Hepatocyte (in vitro differentiated cells): ENCODE results near the gene ZNF282.

Experiments used
- EZH2 ChIP-seq: fragments of 200-600 bp; sonication (generic); IDR thresholded peaks from 2 replicates; pipeline ENCODE4 v1.6.1; 2016; ENCODE audit warnings: antibody characterized with exemption, mild to moderate bottlenecking, borderline replicate concordance
- TF ChIP-seq, protein P1 (sequence below): fragments of 200-600 bp; sonication (generic); IDR thresholded peaks from 2 replicates; pipeline ENCODE4 v1.5.1; 2016; ENCODE audit warnings: antibody characterized with exemption, mild to moderate bottlenecking; ENCODE audit not compliant: poor library complexity

DNA sequence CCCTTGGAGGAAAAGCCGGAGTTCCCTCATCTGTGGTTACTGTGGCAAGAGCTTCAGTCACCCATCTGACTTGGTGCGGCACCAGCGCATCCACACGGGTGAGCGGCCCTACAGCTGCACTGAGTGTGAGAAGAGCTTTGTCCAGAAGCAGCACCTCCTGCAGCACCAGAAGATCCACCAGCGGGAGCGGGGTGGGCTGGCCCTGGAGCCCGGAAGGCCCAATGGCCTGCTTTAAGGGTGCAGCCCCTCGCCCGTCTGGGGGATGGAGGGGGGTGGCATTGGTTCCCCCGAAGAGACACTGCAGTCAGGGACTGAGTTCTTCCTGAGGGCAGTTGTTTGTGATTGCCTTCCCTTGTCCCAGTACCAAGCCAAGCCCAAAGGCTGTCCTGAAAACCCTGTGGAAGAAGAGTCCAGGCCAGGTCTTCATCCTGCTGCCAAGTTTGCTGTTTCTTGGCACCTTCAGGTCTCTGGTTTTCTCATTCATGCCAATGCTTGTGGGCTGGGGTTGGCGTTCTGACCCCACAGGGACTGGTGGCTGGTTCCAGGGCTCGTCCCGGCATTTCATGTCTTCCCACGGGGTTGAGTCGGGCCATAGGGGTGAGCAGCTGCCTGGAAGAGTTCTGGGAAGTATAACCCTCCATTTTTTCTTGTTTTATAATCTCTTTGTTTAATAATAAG lies 59.0 kb downstream of the ZNF282 start:
- TF ChIP-seq, protein P1, sequence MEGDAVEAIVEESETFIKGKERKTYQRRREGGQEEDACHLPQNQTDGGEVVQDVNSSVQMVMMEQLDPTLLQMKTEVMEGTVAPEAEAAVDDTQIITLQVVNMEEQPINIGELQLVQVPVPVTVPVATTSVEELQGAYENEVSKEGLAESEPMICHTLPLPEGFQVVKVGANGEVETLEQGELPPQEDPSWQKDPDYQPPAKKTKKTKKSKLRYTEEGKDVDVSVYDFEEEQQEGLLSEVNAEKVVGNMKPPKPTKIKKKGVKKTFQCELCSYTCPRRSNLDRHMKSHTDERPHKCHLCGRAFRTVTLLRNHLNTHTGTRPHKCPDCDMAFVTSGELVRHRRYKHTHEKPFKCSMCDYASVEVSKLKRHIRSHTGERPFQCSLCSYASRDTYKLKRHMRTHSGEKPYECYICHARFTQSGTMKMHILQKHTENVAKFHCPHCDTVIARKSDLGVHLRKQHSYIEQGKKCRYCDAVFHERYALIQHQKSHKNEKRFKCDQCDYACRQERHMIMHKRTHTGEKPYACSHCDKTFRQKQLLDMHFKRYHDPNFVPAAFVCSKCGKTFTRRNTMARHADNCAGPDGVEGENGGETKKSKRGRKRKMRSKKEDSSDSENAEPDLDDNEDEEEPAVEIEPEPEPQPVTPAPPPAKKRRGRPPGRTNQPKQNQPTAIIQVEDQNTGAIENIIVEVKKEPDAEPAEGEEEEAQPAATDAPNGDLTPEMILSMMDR = no peak
- TF ChIP-seq EZH2 = no peak
